GM21825 (cell line): ENCODE data around the gene SH3BP4.
"Not testable (repeated sequence)": the region's sequence is repeated elsewhere in the genome, so short reads cannot be mapped to it uniquely, and the experiment has no call there.

ENCODE experiments used
- ATAC-seq: cut with Tn5 transposase; IDR thresholded peaks from one replicate; pipeline ENCODE4 v1.9.1; 2021; ENCODE audit warnings: mild to moderate bottlenecking, moderate library complexity; ENCODE audit not compliant: unreplicated experiment

SH3BP4 gene

GRCh38 chr2:235054475-235054874 lies 102.7 kb downstream of the SH3BP4 start:
- ATAC-seq: no peak

- ATAC-seq: no peak
Measured at GRCh38 chr2:235054919-235055318, 103.1 kb downstream of the SH3BP4 start.

DNA sequence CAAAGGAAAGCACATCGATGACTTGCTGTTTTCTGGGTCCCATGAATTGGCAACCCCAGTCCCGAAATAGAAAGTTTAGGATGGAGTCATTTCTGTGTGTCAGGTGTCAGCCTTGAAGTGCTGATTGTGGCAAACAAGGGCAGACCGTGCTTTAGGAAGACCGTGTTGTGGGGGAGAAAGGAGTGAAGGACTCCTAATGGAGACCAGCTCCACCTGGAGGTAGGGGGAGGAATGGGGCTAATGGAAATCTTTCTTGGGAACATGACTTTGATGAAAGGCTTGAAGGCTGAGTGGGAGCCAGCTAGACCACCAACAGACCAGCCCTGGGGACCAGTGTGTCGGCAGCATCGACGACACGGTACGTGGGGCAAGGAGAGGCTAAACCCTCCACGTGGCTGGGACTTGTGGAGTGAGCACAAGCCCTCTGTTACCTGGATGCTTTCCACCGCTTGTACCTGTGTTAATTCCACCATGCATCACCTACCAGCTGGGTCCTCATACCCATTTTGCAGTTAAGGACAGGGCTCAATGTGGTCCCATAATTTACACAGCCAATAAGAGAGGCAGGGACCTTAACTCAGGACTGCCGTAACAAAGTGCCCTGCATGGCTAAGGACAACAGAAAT lies 104.2 kb downstream of the SH3BP4 start:
- ATAC-seq: no peak

DNA sequence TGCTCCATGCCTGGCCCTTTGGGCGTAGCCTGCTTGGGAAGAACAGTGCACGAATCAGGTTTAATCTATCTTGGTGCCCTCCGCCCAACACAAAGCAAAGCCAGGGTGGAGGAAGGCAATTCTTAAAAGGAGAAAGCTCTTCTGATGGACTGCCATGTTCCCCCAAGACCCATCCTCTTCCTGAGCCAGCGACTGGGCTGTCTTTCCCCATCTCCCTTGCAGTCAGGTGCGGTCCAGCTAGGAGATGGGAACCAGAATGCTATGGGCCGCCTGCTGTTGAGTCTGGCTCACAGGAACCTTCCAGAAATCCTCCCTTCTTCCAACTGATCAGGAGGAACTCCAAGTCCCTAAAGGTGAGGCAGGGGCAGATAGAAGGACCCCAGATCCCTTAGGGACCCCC lies 105.0 kb downstream of the SH3BP4 start:
- no peak for ATAC-seq

GRCh38 chr2:235057616-235058015 lies 105.8 kb downstream of the SH3BP4 start:
- ATAC-seq: not testable (repeated sequence)

- no peak for ATAC-seq
Measured at GRCh38 chr2:235059161-235059560, 107.3 kb downstream of the SH3BP4 start.

DNA sequence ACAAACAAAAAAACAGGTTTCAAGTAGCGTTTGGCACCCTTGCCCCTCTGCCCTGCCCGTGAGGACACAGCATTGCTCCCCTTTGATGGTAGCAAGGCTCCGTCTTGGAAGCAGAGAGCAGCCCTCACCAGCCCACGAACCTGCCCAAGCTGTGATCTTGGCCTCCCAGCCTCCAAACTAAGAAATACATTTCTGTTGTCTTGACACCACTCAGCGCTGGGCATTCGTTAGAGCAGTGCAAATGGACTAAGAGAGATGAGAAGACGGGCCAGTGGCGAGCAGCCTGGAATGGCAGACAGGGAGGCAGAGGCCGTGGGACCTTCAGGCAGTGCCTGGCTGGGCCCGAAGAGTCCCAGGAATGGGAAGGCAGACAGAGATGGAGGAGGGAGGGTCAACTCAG lies 109.8 kb downstream of the SH3BP4 start:
- no peak for ATAC-seq

- ATAC-seq: no peak
Measured at GRCh38 chr2:235063471-235063961, 111.7 kb downstream of the SH3BP4 start.

- ATAC-seq: no peak
Measured at GRCh38 chr2:235064976-235065375, 113.2 kb downstream of the SH3BP4 start.

DNA sequence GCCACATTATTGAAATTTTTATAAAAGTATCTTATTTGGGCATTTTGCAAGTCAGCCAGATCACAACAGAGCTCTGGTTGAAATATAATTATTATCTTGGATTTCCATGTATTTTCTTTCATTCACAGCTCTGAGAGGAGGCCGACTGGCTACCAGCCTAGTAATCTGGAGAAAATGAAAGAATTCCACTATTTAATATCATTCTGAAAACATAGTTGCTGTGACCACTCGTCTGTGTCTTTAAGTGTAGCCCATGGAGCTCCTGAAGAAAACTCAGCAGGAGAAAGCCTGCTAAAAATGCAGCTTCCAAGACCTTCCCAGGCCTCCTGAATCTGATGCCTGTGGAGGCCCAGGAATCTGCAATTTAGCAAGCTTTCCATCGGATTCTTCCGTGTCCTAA lies 114.7 kb downstream of the SH3BP4 start:
- no peak for ATAC-seq

DNA sequence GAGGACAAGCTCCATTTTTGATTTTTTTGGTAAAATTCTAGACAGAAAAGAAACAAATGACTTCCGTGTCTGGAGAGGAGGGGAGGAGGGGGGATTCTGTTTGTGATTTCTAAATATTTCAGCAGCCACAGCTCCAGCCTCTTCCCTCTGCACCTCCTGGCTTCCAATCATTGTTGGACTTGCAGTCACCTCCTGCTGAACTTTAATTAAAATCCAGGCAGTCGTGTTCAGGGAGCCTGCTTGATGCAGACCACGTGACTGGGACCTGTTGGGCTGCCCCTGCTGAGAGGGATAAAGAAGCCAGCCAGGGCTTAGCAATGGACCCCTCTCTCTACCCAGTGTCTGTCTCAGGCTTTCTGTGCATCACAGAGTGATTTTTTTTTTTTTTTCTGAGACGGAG lies 115.1 kb downstream of the SH3BP4 start:
- ATAC-seq: no peak

- no peak for ATAC-seq
Measured at GRCh38 chr2:235068701-235069100, 116.9 kb downstream of the SH3BP4 start.

GRCh38 chr2:235070063-235070706 lies 118.4 kb downstream of the SH3BP4 start:
- no peak for ATAC-seq

GRCh38 chr2:235073868-235074413 lies 122.1 kb downstream of the SH3BP4 start:
- ATAC-seq: no peak

DNA sequence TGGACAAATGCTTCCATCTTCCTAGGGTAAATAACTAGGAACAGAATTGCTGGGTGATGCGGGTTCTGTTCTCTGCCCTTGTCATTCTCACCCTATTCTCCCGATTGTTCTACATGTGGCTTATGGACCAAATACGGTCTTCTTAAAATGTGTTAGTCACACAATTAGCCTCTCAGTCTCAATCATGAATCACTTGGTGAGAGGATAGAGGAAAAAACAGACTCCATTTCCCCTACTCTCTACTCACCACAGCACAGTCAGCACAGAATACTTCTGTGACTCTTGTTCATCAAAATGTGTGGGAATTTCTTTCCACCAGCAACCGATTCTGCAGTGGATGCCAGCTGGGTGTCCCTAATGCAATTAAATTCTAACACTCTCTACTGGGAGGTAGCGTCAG lies 125.2 kb downstream of the SH3BP4 start:
- no peak for ATAC-seq

- no peak for ATAC-seq
Measured at GRCh38 chr2:235078182-235078581, 126.4 kb downstream of the SH3BP4 start.

DNA sequence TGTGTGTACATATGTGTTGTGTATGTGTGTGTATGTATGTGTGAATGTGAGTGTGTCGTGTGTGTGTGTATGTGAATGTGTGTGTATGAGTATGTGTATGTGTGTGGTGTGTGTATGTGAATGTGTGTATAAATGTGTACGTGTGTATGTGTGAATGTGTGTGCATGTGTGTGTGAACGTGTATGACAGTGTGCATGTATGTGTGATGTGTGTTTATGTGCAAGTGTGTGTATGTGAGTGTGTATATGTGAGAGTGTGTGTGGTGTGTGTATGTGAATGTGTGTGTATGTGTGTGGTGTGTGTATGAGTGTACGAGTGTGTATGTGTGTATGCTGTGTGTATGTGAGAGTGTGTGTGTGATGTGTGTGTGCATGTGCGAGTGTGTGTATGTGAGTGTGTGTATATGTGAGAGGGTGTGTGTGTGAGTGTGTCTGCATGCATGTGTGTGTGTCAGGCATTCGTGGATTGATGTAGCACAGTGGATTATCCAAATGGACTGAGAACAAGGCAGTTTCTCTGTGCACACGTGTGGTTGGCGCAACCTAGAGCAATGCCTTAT lies 127.2 kb downstream of the SH3BP4 start:
- no peak for ATAC-seq

GRCh38 chr2:235080101-235080500 lies 128.3 kb downstream of the SH3BP4 start:
- no peak for ATAC-seq

- ATAC-seq: no peak
Measured at GRCh38 chr2:235082578-235083338, 130.9 kb downstream of the SH3BP4 start.

DNA sequence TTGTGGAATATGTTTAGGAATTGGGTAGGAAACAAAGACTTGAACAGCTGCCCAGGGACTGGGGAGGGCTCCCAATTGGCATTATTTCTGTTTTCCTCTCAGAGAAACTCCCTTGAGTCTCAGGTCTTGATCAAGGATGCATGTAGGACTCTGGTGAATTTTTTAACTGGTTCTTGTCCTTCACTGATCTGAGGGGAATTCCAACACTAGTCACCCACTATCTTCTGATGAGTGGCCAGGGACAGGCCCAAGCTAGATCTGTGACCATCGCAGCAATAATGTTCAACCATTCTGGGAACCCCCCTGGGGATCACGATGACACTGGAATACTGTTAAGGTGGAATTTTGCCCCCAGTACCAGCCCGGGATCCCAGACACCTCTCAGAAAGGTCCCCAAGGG lies 132.0 kb downstream of the SH3BP4 start:
- ATAC-seq: no peak

DNA sequence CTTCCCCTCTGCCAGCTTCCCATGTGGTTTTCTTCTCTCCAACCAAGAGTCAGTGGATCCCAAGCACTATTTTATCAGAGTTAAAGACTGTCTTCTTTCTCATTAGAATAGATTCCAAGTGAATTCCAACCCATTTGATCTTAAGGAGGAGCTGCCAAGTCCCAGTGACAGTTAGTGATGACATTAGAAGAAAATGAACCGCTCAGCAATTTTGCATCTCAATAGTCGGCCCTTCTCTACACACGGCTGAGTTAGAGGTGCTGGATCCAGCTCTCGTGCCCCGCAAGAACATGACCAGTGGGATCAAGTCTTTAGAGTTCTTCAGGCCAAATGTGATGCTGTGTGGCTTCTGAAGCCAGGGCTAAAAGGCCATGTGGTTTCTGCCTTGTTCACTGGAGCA lies 132.6 kb downstream of the SH3BP4 start:
- no peak for ATAC-seq
